ENCODE results near the gene POMGNT2. TPM values are rescaled to one million over a fixed set of nuclear protein-coding genes. Genes with fewer than 3 reads are reported as not detected.

POMGNT2 gene
- total and polyA plus RNA-seq, 2 donors (not counting 1 experiment from before 2014, with no cell fraction given): 2.8 to 3.1 TPM

- DNase-seq (no peak), ATAC-seq (ENCODE audit: low read depth) (no peak)
- POLR2A ChIA-PET: no interaction called here
- no peaks in the 10 kb centered on the region for H3K27me3 ChIP-seq (replicated peaks in 1 of 4; ENCODE audit: control extremely low read depth in 1 of 4, control insufficient read depth in 3 of 4, insufficient read depth in 4 of 4, low read length in 3 of 4)
- Mint-ChIP-seq H3K27ac (no peak overlapping the region), H3K4me3 (no peak overlapping the region), H3K4me1 (no peaks in the 10 kb centered on the region), H3K27me3 (no peaks in the 10 kb centered on the region), H3K9me3 (ENCODE audit: insufficient read depth) (no peaks in the 10 kb centered on the region)
- H2AFZ ChIP-seq (ENCODE audit: insufficient read depth, low read depth, low read length, poor library complexity, severe bottlenecking): no peak overlapping the region
- H4K20me1 ChIP-seq (ENCODE audit: control insufficient read depth, insufficient read depth, low read length, poor library complexity, severe bottlenecking): no peaks in the 10 kb centered on the region
- no peak overlapping the region for H3K4me2 ChIP-seq (replicated peaks; ENCODE audit: low read depth, low read length, poor library complexity, severe bottlenecking)
- H3K9ac ChIP-seq (ENCODE audit: low read length): no peak overlapping the region
- no peak overlapping the region for H3K27ac ChIP-seq (ENCODE audit: low read length in 2 of 2)
- H3K9me3 ChIP-seq (ENCODE audit: control extremely low read depth in 1 of 3, control insufficient read depth in 2 of 3, insufficient read depth in 1 of 3, low read length in 2 of 3): no peaks in the 10 kb centered on the region
- no peak overlapping the region for H3K4me3 ChIP-seq (ENCODE audit: control extremely low read depth in 1 of 5, extremely low read depth in 1 of 5, insufficient read depth in 1 of 5, low read depth in 2 of 5, low read length in 4 of 5)
- 82% methylated on average over 4 of the region's 5 CpGs for WGBS (ENCODE audit: insufficient coverage)
- intact Hi-C loops (cut with micrococcal nuclease): no loop called here
- peaks cover 2% of the 10 kb centered on the region for H3K79me2 ChIP-seq (ENCODE audit: control insufficient read depth, insufficient read depth, low read length)
- H3K4me1 ChIP-seq (ENCODE audit: control insufficient read depth in 2 of 2, insufficient read depth in 2 of 2, low read length in 2 of 2): no peaks in the 10 kb centered on the region
- CTCF ChIA-PET: no interaction called here
- TF ChIP-seq EZH2 (IDR thresholded peaks at IDR 0.05; ENCODE audit: borderline replicate concordance, insufficient read depth, low read depth, low read length, poor library complexity, severe bottlenecking) (no peak), CTCF (IDR thresholded peaks at IDR 0.05) (no peak)
- H3K36me3 ChIP-seq (replicated peaks in 1 of 2; ENCODE audit: control extremely low read depth in 1 of 2, control insufficient read depth in 1 of 2, extremely low read depth in 1 of 2, insufficient read depth in 2 of 2, low read length in 1 of 2): no peaks in the 10 kb centered on the region
Observed at GRCh38 chr3:43097400-43098080, 8.3 kb downstream of the POMGNT2 start.

GRCh38 chr3:43096761-43097160 is 9.1 kb downstream of the POMGNT2 start:
- no peak for TF ChIP-seq CTCF (IDR thresholded peaks at IDR 0.05)
- TF ChIP-seq EZH2 (IDR thresholded peaks at IDR 0.05; ENCODE audit: borderline replicate concordance, insufficient read depth, low read depth, low read length, poor library complexity, severe bottlenecking): no peak
- DNase-seq (no peak), ATAC-seq (ENCODE audit: low read depth) (no peak)
- Mint-ChIP-seq H3K27ac (no peak overlapping the region), H3K4me1 (peaks cover 2% of the 10 kb centered on the region), H3K27me3 (no peaks in the 10 kb centered on the region), H3K9me3 (ENCODE audit: insufficient read depth) (no peaks in the 10 kb centered on the region), H3K4me3 (no peak overlapping the region)
- ChIA-PET CTCF (no interaction called here), POLR2A (no interaction called here)
- Histone ChIP-seq H3K4me1 (ENCODE audit: control insufficient read depth in 2 of 2, insufficient read depth in 2 of 2, low read length in 2 of 2) (no peaks in the 10 kb centered on the region), H3K4me2 (replicated peaks; ENCODE audit: low read depth, low read length, poor library complexity, severe bottlenecking) (no peak overlapping the region), H3K4me3 (ENCODE audit: control extremely low read depth in 1 of 5, extremely low read depth in 1 of 5, insufficient read depth in 1 of 5, low read depth in 2 of 5, low read length in 4 of 5) (no peak overlapping the region), H3K79me2 (ENCODE audit: control insufficient read depth, insufficient read depth, low read length) (peaks cover 2% of the 10 kb centered on the region), H3K27ac (ENCODE audit: low read length in 2 of 2) (no peak overlapping the region), H2AFZ (ENCODE audit: insufficient read depth, low read depth, low read length, poor library complexity, severe bottlenecking) (no peak overlapping the region), H3K36me3 (replicated peaks in 1 of 2; ENCODE audit: control extremely low read depth in 1 of 2, control insufficient read depth in 1 of 2, extremely low read depth in 1 of 2, insufficient read depth in 2 of 2, low read length in 1 of 2) (no peaks in the 10 kb centered on the region), H3K9me3 (ENCODE audit: control extremely low read depth in 1 of 3, control insufficient read depth in 2 of 3, insufficient read depth in 1 of 3, low read length in 2 of 3) (no peaks in the 10 kb centered on the region), H4K20me1 (ENCODE audit: control insufficient read depth, insufficient read depth, low read length, poor library complexity, severe bottlenecking) (no peaks in the 10 kb centered on the region), H3K9ac (ENCODE audit: low read length) (no peak overlapping the region), H3K27me3 (replicated peaks in 1 of 4; ENCODE audit: control extremely low read depth in 1 of 4, control insufficient read depth in 3 of 4, insufficient read depth in 4 of 4, low read length in 3 of 4) (no peaks in the 10 kb centered on the region)
- intact Hi-C loops (cut with micrococcal nuclease): no loop called here
- 94% methylated on average over 3 of the region's 3 CpGs for WGBS (ENCODE audit: insufficient coverage)
